Measurements from ENCODE around the gene SPRR4. TPM values are rescaled to one million over a fixed set of nuclear protein-coding genes. Genes with fewer than 3 reads are reported as not detected.

The SPRR4 gene, protein sequence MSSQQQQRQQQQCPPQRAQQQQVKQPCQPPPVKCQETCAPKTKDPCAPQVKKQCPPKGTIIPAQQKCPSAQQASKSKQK
- not detected in 2 replicates for total RNA-seq

DNA sequence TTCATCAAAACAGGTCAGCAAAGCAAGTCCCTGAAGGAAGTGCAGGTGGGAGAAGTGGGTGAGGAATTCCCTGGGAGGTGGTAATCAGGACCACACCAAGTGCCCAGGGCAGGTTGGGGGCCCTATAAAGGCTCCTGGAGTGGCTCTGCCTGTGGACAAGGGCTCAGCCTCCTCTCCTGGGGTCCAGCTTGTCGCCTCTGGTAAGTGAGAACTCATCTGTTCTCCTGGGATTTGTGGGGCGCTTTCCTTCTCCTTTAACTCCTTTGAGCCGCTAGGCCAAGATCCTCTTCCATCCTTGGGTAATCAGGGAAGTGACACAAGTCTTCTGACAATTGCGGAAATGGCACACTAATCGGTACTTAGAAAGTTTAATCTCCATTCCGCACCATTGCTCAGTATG, at the start of gene SPRR4:
Gene SPRR4 (plus strand): TSS at position 154 of the 400 bp plus-strand sequence. CDS start 1,243 bp downstream, outside the sequence.
- DNase-seq (ENCODE audit: low read depth), result no peak
- TF ChIP-seq, protein P1, sequence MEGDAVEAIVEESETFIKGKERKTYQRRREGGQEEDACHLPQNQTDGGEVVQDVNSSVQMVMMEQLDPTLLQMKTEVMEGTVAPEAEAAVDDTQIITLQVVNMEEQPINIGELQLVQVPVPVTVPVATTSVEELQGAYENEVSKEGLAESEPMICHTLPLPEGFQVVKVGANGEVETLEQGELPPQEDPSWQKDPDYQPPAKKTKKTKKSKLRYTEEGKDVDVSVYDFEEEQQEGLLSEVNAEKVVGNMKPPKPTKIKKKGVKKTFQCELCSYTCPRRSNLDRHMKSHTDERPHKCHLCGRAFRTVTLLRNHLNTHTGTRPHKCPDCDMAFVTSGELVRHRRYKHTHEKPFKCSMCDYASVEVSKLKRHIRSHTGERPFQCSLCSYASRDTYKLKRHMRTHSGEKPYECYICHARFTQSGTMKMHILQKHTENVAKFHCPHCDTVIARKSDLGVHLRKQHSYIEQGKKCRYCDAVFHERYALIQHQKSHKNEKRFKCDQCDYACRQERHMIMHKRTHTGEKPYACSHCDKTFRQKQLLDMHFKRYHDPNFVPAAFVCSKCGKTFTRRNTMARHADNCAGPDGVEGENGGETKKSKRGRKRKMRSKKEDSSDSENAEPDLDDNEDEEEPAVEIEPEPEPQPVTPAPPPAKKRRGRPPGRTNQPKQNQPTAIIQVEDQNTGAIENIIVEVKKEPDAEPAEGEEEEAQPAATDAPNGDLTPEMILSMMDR (IDR thresholded peaks at IDR 0.05; ENCODE audit: insufficient read depth, low read depth, low read length), result no peak
- no peak within 1 kb of the TSS for H3K4me3 ChIP-seq (ENCODE audit: low read depth, low read length)

DNA sequence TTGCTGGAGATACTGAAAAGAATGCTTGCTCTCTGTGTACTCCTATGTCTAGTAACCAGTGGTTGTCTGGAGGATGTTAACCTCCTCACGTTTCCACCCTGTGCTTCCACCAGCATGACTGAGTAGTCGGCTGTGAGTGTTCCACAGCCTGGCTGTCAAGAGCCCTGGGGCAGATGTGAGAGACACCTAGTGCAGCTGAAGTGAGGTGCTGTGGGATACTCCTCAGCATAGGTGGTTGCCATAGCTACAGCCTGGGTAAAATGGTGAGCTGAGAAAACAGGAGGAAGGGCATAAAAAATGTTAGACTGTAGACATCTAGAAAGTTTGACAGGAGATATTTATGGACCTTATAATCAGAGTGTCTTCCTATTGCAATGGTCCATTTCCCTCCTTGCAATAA, 46.3 kb upstream of the SPRR4 start:
- H3K4me3 ChIP-seq (ENCODE audit: low read depth, low read length), result no peak overlapping the region
- DNase-seq (ENCODE audit: low read depth), result no peak
- TF ChIP-seq, protein P1 (IDR thresholded peaks at IDR 0.05; ENCODE audit: insufficient read depth, low read depth, low read length), result no peak

DNA sequence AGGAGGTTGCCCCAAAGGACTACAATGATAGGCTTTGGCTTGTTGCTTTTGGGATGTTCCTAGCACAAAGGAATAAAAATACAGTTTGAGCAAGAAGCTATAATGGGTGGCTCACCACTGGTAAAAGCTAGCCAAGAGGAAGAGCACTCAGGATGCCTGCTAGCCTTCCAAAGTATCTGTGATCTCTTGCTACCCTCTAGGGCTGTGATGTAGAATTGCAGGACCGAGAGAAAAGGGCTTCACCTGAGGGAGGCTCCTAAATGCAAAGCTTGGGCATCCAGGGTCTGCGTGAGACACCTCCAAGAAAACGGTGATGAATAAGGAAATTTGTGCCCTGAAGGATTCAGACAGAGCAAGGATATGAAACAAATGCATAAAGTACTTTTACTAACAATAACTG, 44.4 kb upstream of the SPRR4 start:
- TF ChIP-seq, protein P1 (IDR thresholded peaks at IDR 0.05; ENCODE audit: insufficient read depth, low read depth, low read length), result peak; percentile 8
- no peak for DNase-seq (ENCODE audit: low read depth)
- no peak overlapping the region for H3K4me3 ChIP-seq (ENCODE audit: low read depth, low read length)

DNA sequence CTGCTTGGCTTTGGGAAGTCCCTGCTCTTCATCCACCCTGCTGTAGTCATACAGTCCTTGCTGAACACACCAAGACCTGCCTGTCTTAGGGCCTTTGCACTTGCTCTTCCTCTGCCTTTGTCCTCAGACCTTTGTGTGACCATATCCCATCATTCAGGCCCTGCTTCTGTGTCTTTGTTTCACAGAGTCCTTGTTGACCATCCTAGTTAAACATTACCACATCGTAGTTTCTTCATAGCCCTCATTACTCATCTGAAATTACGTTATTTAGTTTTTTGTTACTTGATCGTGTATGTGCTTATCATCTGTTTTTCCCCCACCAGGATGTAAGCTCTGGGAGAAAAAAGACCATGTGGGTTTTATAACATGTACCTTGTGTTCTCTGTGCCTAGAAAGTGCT, 41.8 kb upstream of the SPRR4 start:
- no peak for DNase-seq (ENCODE audit: low read depth)
- TF ChIP-seq, protein P1 (IDR thresholded peaks at IDR 0.05; ENCODE audit: insufficient read depth, low read depth, low read length), result no peak
- no peak overlapping the region for H3K4me3 ChIP-seq (ENCODE audit: low read depth, low read length)

DNA sequence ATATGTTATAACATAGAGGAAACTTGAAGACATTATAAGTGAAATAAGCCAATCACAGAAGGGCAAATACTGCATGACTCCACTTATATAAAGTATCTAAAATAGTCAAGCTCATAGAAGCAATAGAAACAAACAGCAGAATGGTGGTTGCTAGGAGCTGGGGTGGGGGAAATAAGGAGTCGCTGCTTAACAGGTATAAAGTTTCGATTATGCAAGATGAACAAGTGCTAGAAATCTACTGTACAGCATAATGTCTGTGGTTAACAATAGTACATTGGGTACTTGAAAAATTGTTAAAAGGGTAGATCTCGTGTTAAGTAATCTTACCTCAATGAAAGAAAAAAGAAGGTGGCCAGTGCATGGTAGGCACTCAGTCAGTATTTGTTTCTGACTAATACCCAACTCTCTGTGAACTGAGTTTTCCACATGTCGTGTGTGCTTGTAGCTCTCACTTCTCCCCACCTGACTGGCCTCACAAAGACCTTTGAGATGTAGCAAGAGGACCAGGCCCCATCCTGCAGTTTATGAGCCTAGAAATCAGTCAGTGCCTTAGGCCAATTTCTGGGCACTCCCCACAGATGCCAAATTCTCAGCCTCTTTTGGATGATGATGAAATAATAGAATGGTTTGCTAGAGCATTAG, 38.2 kb upstream of the SPRR4 start:
- no peak for DNase-seq (ENCODE audit: low read depth)
- TF ChIP-seq, protein P1 (IDR thresholded peaks at IDR 0.05; ENCODE audit: insufficient read depth, low read depth, low read length), result no peak
- H3K4me3 ChIP-seq (ENCODE audit: low read depth, low read length), result no peak overlapping the region

DNA sequence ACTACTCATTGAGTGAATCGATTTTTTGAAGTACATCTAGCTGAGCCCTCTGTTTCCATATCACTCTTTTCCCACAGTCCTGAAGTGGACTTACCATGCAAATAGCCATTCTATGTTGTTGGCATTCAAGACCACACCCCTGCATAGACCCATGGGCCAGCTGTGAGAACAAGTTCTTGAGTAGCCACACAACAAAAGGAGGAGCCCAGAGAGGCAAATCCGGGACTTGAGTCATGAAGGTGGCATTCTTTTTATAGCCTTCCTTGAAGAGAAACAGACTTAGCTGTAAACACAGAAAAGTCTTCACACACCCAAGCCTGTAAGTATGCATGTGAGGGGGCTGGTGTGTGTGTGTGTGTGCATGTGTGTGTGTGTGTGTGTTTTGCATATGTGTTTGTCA, 37.3 kb upstream of the SPRR4 start:
- no peak overlapping the region for H3K4me3 ChIP-seq (ENCODE audit: low read depth, low read length)
- no peak for DNase-seq (ENCODE audit: low read depth)
- TF ChIP-seq, protein P1 (IDR thresholded peaks at IDR 0.05; ENCODE audit: insufficient read depth, low read depth, low read length), result no peak

DNA sequence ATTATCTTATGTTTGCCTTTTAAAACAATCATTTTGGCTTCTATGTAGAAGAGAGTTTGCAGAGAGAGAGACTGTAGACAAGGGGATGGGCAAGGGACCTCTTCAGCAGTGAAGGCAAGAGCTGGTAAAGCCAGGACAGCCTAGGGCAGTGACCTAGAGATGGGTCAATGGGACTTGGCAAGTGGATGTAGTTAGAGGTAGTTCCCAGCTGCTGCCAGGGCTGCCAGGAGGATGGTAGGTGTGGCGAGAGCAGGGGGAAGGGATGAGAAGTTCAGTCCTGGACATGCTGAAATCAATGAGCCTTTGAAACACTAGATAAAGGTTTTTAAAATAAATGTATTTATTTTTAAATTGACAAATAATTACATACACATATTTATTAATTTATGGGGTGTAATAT, 29.8 kb upstream of the SPRR4 start:
- no peak overlapping the region for H3K4me3 ChIP-seq (ENCODE audit: low read depth, low read length)
- TF ChIP-seq, protein P1 (IDR thresholded peaks at IDR 0.05; ENCODE audit: insufficient read depth, low read depth, low read length), result no peak
- no peak for DNase-seq (ENCODE audit: low read depth)
